HL-60 (cell line): Measurements from ENCODE around the gene PPP1R7.

Source experiments
- POLR2AphosphoS5 ChIP-seq: IDR thresholded peaks from 2 replicates; pipeline ENCODE4 v1.6.1; 2012; ENCODE audit warnings: low read depth
- TF ChIP-seq, protein P1 (sequence below): IDR thresholded peaks from one replicate; pipeline ENCODE4 v1.5.1; 2011; ENCODE audit warnings: low read length, control low read depth, inconsistent platforms; ENCODE audit not compliant: insufficient read depth
- TF ChIP-seq, protein P2 (sequence below): IDR thresholded peaks from 2 replicates; pipeline ENCODE4 v1.6.1; 2012; ENCODE audit warnings: low read depth; ENCODE audit not compliant: insufficient replicate concordance

DNA sequence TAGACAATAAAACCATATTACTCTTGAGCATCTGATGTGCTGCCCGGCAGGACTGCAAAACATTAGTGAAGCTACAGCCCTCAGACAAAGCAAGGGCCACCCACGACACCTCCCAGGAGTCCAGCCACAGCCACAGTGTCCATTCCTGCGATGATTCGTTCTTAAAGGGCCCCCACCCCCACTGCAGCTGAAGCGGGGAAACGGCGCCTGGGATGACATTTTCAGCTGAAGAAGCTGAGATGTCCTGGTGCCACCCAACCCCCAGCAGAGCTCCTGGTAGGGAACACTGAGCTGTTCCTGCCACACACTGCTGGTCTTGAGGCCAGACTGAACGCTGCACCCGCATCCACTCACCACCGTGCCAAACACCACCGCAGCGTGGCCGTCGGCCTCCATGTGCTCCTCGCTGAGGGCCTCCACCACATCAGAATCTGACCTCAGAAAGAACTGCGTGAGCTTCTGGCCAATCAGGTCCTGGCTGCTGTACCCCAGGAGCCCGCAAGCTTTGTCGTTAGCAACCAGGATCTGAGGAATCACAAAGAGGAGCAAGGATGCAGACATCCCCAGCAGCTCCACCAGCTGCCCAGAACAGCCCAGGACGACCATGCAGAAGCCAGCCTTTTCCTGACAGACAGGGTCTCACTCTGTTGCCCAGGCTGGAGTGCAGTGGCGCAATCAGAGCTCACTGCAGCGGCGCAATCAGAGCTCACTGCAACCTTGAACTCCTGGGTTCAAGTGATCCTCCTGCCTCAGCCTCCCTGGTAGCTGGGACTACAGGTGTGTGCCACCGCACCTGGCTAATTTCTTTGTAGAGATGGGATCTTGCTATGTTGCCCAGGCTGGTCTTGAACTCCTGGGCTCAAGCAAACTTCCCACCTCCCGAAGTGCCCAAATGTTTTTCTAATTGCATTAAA is 10.5 kb upstream of the PPP1R7 start:
- TF ChIP-seq, protein P1, sequence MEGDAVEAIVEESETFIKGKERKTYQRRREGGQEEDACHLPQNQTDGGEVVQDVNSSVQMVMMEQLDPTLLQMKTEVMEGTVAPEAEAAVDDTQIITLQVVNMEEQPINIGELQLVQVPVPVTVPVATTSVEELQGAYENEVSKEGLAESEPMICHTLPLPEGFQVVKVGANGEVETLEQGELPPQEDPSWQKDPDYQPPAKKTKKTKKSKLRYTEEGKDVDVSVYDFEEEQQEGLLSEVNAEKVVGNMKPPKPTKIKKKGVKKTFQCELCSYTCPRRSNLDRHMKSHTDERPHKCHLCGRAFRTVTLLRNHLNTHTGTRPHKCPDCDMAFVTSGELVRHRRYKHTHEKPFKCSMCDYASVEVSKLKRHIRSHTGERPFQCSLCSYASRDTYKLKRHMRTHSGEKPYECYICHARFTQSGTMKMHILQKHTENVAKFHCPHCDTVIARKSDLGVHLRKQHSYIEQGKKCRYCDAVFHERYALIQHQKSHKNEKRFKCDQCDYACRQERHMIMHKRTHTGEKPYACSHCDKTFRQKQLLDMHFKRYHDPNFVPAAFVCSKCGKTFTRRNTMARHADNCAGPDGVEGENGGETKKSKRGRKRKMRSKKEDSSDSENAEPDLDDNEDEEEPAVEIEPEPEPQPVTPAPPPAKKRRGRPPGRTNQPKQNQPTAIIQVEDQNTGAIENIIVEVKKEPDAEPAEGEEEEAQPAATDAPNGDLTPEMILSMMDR, result no peak
- no peak for TF ChIP-seq POLR2AphosphoS5
- TF ChIP-seq, protein P2, sequence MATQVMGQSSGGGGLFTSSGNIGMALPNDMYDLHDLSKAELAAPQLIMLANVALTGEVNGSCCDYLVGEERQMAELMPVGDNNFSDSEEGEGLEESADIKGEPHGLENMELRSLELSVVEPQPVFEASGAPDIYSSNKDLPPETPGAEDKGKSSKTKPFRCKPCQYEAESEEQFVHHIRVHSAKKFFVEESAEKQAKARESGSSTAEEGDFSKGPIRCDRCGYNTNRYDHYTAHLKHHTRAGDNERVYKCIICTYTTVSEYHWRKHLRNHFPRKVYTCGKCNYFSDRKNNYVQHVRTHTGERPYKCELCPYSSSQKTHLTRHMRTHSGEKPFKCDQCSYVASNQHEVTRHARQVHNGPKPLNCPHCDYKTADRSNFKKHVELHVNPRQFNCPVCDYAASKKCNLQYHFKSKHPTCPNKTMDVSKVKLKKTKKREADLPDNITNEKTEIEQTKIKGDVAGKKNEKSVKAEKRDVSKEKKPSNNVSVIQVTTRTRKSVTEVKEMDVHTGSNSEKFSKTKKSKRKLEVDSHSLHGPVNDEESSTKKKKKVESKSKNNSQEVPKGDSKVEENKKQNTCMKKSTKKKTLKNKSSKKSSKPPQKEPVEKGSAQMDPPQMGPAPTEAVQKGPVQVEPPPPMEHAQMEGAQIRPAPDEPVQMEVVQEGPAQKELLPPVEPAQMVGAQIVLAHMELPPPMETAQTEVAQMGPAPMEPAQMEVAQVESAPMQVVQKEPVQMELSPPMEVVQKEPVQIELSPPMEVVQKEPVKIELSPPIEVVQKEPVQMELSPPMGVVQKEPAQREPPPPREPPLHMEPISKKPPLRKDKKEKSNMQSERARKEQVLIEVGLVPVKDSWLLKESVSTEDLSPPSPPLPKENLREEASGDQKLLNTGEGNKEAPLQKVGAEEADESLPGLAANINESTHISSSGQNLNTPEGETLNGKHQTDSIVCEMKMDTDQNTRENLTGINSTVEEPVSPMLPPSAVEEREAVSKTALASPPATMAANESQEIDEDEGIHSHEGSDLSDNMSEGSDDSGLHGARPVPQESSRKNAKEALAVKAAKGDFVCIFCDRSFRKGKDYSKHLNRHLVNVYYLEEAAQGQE, result no peak
